GM19193 (cell line): Measurements from ENCODE around the gene CPNE5.

ENCODE experiments used
- POLR2A ChIP-seq: IDR thresholded peaks from 4 replicates; pipeline ENCODE4 v1.6.1; 2011; ENCODE audit not compliant: insufficient read depth, insufficient read length; ENCODE audit errors: extremely low read depth

CPNE5 gene

GRCh38 chr6:36720251-36721141, 118.7 kb downstream of the CPNE5 start:
- TF ChIP-seq POLR2A, result no peak

GRCh38 chr6:36719126-36719525, 120.1 kb downstream of the CPNE5 start:
- TF ChIP-seq POLR2A, result no peak

GRCh38 chr6:36718560-36718959, 120.7 kb downstream of the CPNE5 start:
- TF ChIP-seq POLR2A, result no peak

- TF ChIP-seq POLR2A, result no peak
These were observed 121.2 kb downstream of the CPNE5 start for GRCh38 chr6:36717871-36718540.

- TF ChIP-seq POLR2A, result no peak
These were observed 121.9 kb downstream of the CPNE5 start for GRCh38 chr6:36717231-36717825.

GRCh38 chr6:36716476-36717093, 122.7 kb downstream of the CPNE5 start:
- TF ChIP-seq POLR2A, result no peak

GRCh38 chr6:36715469-36715868, 123.8 kb downstream of the CPNE5 start:
- no peak for TF ChIP-seq POLR2A

GRCh38 chr6:36714511-36714910, 124.7 kb downstream of the CPNE5 start:
- no peak for TF ChIP-seq POLR2A

GRCh38 chr6:36713846-36714245, 125.4 kb downstream of the CPNE5 start:
- no peak for TF ChIP-seq POLR2A

- no peak for TF ChIP-seq POLR2A
These were observed 126.4 kb downstream of the CPNE5 start for GRCh38 chr6:36712816-36713215.

- TF ChIP-seq POLR2A, result no peak
These were observed 132.9 kb downstream of the CPNE5 start for GRCh38 chr6:36706339-36706738.

GRCh38 chr6:36703982-36704381, 135.3 kb downstream of the CPNE5 start:
- TF ChIP-seq POLR2A, result no peak

GRCh38 chr6:36703081-36703606, 136.1 kb downstream of the CPNE5 start:
- no peak for TF ChIP-seq POLR2A

- no peak for TF ChIP-seq POLR2A
These were observed 136.6 kb downstream of the CPNE5 start for GRCh38 chr6:36702656-36703055.
